Parathyroid adenoma (tissue), 2 donors: ENCODE results near the gene FMNL2.

Experiments
- H2AFZ ChIP-seq: fragments of 300-600 bp; sonication (generic); one replicate; pipeline ENCODE4 v1.7.0; 2017; ENCODE audit warnings: antibody characterized with exemption, mild to moderate bottlenecking
- H3K27ac ChIP-seq: fragments of 300-600 bp; sonication (generic); one replicate; pipeline ENCODE4 v1.7.0; 2017
- H3K27me3 ChIP-seq: fragments of 300-600 bp; sonication (generic); one replicate; pipeline ENCODE4 v1.7.0; 2017; ENCODE audit warnings: low read length; ENCODE audit not compliant: control insufficient read depth, insufficient read depth
- H3K36me3 ChIP-seq: fragments of 300-600 bp; sonication (generic); one replicate; pipeline ENCODE4 v1.7.0; 2017; ENCODE audit warnings: low read length; ENCODE audit not compliant: control insufficient read depth, insufficient read depth
- H3K4me1 ChIP-seq: fragments of 300-600 bp; sonication (generic); one replicate; pipeline ENCODE4 v1.7.0; 2017; ENCODE audit warnings: control low read depth
- H3K4me2 ChIP-seq: fragments of 300-600 bp; sonication (generic); one replicate; pipeline ENCODE4 v1.7.0; 2017; ENCODE audit warnings: low read length
- H3K4me3 ChIP-seq: fragments of 300-600 bp; sonication (generic); one replicate; pipeline ENCODE4 v1.7.0; 2017; ENCODE audit warnings: low read depth, low read length
- H3K79me2 ChIP-seq: fragments of 300-600 bp; sonication (generic); one replicate; pipeline ENCODE4 v1.7.0; 2017; ENCODE audit warnings: control low read depth
- H3K9ac ChIP-seq: fragments of 300-600 bp; sonication (generic); one replicate; pipeline ENCODE4 v1.7.0; 2017; ENCODE audit warnings: mild to moderate bottlenecking
- H3K9me3 ChIP-seq: fragments of 300-600 bp; sonication (generic); one replicate; pipeline ENCODE4 v1.7.0; 2017; ENCODE audit warnings: low read length; ENCODE audit not compliant: control insufficient read depth
- TF ChIP-seq, protein P1 (sequence below): fragments of 300-600 bp; sonication (generic); IDR thresholded peaks from one replicate; pipeline ENCODE4 v1.7.0; 2017; ENCODE audit warnings: antibody characterized with exemption, mild to moderate bottlenecking
- donor health status: primary hyperparathyroidism.

Gene FMNL2

DNA sequence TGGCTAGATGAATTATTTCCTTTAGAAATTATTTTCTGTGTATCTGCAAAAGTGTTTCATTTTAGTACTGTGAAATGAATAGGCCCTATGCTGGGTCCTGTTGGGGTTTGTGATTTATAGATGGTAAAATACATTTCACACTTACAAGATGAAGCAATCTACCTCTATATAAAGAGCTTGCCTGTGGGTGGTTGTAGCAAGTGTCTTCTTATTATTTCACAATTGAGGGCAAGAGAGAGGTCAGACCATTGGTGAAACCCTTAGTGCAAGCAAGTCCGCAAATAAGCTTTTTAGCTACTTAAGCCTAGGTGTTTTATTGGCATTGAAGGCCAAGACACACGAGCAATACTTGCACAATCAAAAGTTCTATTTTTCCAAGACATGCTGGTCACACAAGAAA is 153.1 kb downstream of the FMNL2 start:
- Histone ChIP-seq H3K9me3 (no peaks in the 10 kb centered on the region), H3K4me2 (no peak overlapping the region), H3K36me3 (no peaks in the 10 kb centered on the region), H3K27ac (no peak overlapping the region), H3K79me2 (peaks cover 2% of the 10 kb centered on the region), H2AFZ (no peak overlapping the region), H3K9ac (no peak overlapping the region), H3K4me1 (peaks cover 10% of the 10 kb centered on the region), H3K27me3 (no peaks in the 10 kb centered on the region), H3K4me3 (no peak overlapping the region)
- TF ChIP-seq, protein P1, sequence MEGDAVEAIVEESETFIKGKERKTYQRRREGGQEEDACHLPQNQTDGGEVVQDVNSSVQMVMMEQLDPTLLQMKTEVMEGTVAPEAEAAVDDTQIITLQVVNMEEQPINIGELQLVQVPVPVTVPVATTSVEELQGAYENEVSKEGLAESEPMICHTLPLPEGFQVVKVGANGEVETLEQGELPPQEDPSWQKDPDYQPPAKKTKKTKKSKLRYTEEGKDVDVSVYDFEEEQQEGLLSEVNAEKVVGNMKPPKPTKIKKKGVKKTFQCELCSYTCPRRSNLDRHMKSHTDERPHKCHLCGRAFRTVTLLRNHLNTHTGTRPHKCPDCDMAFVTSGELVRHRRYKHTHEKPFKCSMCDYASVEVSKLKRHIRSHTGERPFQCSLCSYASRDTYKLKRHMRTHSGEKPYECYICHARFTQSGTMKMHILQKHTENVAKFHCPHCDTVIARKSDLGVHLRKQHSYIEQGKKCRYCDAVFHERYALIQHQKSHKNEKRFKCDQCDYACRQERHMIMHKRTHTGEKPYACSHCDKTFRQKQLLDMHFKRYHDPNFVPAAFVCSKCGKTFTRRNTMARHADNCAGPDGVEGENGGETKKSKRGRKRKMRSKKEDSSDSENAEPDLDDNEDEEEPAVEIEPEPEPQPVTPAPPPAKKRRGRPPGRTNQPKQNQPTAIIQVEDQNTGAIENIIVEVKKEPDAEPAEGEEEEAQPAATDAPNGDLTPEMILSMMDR = no peak

DNA sequence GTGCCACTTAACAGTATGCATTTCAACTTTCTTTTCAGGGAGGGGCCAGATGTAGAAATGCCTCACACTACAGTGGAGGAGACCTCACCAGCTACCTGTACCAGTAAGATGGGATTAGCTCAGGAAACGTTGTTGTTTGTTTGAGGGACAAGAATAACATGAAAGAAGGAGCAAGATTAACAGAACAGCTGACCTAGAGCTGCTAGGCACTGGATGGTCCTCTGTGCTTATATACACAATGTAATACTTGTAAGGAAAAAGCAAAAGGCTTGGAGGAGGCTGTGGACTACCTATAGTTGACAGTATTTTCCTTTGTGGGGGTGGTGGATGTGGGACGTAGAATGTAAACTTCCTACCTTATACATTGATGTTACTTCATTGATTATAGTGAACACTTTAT is 154.4 kb downstream of the FMNL2 start:
- H3K4me3 ChIP-seq = no peak overlapping the region
- peaks cover 10% of the 10 kb centered on the region for H3K4me1 ChIP-seq
- no peak overlapping the region for H2AFZ ChIP-seq
- TF ChIP-seq, protein P1 = no peak
- no peaks in the 10 kb centered on the region for H3K9me3 ChIP-seq
- no peak overlapping the region for H3K9ac ChIP-seq
- H3K36me3 ChIP-seq = no peaks in the 10 kb centered on the region
- no peak overlapping the region for H3K4me2 ChIP-seq
- no peaks in the 10 kb centered on the region for H3K27me3 ChIP-seq
- peaks cover 2% of the 10 kb centered on the region for H3K79me2 ChIP-seq
- H3K27ac ChIP-seq = no peak overlapping the region

DNA sequence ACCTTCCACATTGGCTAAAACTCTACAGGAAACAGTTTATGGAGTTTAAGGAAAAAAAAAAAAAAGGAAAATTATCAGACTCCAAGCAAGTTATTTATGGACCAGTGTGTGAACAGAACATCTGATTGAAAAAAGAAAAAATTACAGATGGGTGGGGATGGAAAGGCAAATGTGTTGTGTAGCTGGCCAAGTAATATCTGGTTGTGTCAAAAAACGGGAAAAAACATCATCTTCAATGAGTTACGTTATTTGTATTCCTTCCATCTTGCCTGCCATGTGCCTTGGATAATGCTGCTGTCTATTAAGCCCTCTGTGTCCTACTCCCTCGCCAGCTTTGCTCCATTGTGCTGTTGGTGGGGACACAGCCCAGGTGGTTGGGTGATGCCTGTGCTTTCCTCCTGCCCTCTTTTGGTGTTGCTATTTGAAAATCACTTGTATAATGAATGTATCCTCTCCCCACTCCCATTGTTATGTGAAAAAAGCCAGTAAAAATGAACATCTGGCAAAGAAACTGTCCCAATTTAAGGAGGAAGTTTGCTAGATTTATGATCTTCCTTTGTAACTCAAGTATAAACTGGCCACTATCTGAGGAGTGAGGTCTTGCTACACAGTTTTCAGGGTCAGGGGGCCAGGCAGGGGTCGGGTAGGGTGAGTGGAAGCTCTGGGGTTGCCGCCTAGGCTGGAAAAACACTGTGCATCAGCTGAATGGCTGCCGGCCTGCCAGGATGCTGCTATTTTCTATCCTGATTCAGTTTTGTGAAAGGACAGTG is 155.9 kb downstream of the FMNL2 start:
- Histone ChIP-seq H3K4me1 (peaks cover 7% of the 10 kb centered on the region), H3K27me3 (no peaks in the 10 kb centered on the region), H2AFZ (no peak overlapping the region), H3K9me3 (no peaks in the 10 kb centered on the region), H3K27ac (no peak overlapping the region), H3K4me3 (no peak overlapping the region), H3K79me2 (peaks cover 2% of the 10 kb centered on the region), H3K36me3 (no peaks in the 10 kb centered on the region), H3K4me2 (no peak overlapping the region), H3K9ac (no peak overlapping the region)
- TF ChIP-seq, protein P1 = no peak

DNA sequence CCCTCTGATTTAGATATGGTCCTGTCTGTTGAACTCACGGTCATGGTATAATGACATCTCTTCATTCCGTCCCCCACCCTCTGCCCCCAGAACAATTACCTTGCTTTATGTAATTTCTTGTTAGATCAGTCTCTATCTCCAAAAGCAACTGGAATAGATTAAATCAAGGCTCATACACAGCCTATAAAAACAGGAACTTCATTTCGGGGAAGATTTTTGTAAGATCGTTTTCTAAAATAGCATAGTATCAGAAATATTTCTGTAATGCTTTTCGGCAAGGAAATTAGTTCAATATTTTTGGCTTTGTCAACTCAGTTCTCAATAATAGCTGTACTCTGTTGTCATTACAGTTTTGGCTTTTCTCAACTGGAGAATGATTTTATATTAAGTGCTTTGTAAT is 157.2 kb downstream of the FMNL2 start:
- H2AFZ ChIP-seq = no peak overlapping the region
- H3K9me3 ChIP-seq = no peaks in the 10 kb centered on the region
- H3K27me3 ChIP-seq = no peaks in the 10 kb centered on the region
- no peak overlapping the region for H3K4me3 ChIP-seq
- TF ChIP-seq, protein P1 = no peak
- H3K9ac ChIP-seq = no peak overlapping the region
- H3K36me3 ChIP-seq = no peaks in the 10 kb centered on the region
- H3K79me2 ChIP-seq = peaks cover 5% of the 10 kb centered on the region
- H3K4me2 ChIP-seq = no peak overlapping the region
- no peaks in the 10 kb centered on the region for H3K4me1 ChIP-seq
- no peak overlapping the region for H3K27ac ChIP-seq

DNA sequence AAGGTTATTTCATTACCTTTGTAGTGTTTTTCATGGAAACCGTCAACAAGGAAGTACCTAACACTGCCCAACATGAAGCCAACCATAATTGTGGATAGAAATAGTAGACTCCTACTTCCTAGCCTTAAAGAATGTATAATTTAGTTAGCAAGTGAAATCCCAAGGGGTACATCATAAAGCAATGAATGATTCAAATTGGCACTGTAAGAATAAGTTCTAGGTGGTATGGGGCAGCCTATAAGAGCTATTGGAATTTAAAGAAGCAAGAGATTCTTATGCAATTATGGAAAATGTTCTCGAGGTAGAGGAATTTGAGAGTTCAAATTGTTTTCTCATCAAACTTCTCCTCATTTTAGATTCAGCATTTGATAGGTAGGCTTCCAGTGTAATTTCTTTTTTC is 157.9 kb downstream of the FMNL2 start:
- Histone ChIP-seq H3K27ac (no peak overlapping the region), H3K9ac (no peak overlapping the region), H3K4me1 (no peaks in the 10 kb centered on the region), H3K36me3 (no peaks in the 10 kb centered on the region), H3K9me3 (no peaks in the 10 kb centered on the region), H3K4me2 (no peak overlapping the region), H3K79me2 (peaks cover 5% of the 10 kb centered on the region), H3K27me3 (no peaks in the 10 kb centered on the region), H3K4me3 (no peak overlapping the region), H2AFZ (no peak overlapping the region)
- TF ChIP-seq, protein P1 = no peak
